Measurements from ENCODE around the gene RHOV.

GRCh38 chr15:40901053-40901443, 27.0 kb upstream of the RHOV start:
- TF ChIP-seq CTCF (conservative IDR thresholded peaks at IDR 0.05; ENCODE audit: low read depth, low read length), result no peak
- no peak for TF ChIP-seq POLR2A (IDR thresholded peaks at IDR 0.05; ENCODE audit: low read depth, low read length)
- TF ChIP-seq SMC3 (IDR thresholded peaks at IDR 0.05; ENCODE audit: low read depth, low read length), result no peak
- TF ChIP-seq CEBPB (IDR thresholded peaks at IDR 0.05; ENCODE audit: low read depth, low read length), result no peak
- TF ChIP-seq RFX5 (IDR thresholded peaks at IDR 0.05; ENCODE audit: low read depth, low read length), result no peak
- no peak for TF ChIP-seq MAFK (IDR thresholded peaks at IDR 0.05; ENCODE audit: low read depth, low read length)
- no peak for TF ChIP-seq USF2 (IDR thresholded peaks at IDR 0.05; ENCODE audit: low read depth, low read length)
- TF ChIP-seq ELK1 (IDR thresholded peaks at IDR 0.05; ENCODE audit: borderline replicate concordance, low read depth, low read length), result no peak

Measured in IMR-90 (cell line).